ENCODE results near the gene LRBA.
"Not testable (repeated sequence)": the region's sequence is repeated elsewhere in the genome, so short reads cannot be mapped to it uniquely, and the experiment has no call there.

Gene LRBA, protein sequence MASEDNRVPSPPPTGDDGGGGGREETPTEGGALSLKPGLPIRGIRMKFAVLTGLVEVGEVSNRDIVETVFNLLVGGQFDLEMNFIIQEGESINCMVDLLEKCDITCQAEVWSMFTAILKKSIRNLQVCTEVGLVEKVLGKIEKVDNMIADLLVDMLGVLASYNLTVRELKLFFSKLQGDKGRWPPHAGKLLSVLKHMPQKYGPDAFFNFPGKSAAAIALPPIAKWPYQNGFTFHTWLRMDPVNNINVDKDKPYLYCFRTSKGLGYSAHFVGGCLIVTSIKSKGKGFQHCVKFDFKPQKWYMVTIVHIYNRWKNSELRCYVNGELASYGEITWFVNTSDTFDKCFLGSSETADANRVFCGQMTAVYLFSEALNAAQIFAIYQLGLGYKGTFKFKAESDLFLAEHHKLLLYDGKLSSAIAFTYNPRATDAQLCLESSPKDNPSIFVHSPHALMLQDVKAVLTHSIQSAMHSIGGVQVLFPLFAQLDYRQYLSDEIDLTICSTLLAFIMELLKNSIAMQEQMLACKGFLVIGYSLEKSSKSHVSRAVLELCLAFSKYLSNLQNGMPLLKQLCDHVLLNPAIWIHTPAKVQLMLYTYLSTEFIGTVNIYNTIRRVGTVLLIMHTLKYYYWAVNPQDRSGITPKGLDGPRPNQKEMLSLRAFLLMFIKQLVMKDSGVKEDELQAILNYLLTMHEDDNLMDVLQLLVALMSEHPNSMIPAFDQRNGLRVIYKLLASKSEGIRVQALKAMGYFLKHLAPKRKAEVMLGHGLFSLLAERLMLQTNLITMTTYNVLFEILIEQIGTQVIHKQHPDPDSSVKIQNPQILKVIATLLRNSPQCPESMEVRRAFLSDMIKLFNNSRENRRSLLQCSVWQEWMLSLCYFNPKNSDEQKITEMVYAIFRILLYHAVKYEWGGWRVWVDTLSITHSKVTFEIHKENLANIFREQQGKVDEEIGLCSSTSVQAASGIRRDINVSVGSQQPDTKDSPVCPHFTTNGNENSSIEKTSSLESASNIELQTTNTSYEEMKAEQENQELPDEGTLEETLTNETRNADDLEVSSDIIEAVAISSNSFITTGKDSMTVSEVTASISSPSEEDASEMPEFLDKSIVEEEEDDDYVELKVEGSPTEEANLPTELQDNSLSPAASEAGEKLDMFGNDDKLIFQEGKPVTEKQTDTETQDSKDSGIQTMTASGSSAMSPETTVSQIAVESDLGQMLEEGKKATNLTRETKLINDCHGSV (N-terminal part only)

DNA sequence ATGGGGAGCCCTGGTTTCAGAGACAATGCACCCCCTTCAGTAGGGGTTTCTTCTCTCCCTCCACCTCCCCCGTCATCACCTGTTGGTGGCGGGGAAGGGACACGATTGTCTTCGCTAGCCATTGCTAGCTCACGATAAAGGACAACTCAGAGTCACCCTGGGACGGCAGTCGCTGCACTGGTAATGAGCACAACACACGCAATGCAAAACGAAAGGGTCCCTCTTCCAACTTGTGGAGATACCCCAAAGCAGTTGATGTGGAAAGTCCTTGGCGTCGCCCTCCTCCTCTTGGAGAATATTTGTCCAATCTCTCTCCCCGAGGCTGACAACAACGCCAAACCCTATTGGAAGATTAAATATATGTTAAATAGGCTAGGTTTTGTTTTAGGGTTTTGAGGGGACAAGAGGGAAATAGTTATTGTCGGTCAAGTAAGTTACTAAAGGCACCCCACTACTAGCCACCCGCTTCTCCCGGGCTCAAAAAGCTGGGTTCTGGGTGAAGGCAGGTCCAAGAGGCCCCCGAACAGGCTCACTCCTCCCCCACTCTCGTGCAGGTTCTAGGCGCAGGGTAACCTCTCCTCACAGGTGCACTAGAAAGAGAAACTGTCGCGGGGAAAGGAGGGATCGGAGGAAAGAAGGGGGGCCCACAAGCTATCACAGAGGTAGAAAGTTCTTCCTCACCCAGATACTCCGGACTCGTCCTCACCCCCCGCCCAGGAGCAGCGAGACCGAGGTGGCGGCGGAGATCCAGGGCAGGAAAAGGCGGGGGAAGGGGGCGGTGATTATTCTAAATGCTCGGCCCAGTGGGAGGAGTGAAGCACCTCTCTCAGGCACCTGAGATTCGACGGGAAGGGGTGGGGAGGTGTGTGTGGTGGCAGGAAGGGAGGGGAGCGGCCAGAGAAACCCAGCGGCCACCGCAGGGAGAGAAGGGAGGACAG lies at the start of gene LRBA:
Gene LRBA (minus strand): TSS at position 764 of the 938 bp plus-strand sequence. CDS start 642 bp downstream, at position 122.
- peak; percentile 84 for DNase-seq

DNA sequence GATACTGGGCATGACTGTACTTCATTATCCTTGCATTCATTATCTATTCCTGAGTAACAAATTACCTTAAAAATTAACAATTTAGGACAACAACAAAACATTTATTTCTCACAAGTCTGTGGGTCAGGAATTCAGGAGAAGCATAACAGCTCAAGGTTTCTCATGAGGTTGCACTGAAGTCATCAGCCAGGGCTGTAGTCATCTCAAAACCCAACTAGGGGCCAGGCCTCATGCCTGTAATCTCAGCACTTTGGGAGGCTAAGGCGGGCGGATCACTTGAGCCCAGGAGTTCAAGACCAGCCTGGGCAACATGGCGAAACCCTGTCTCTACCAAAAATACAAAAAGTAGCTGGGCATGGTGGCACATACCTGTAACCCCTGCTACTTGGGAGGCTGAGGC lies 48.1 kb upstream of the LRBA start:
- DNase-seq = not testable (repeated sequence)

DNA sequence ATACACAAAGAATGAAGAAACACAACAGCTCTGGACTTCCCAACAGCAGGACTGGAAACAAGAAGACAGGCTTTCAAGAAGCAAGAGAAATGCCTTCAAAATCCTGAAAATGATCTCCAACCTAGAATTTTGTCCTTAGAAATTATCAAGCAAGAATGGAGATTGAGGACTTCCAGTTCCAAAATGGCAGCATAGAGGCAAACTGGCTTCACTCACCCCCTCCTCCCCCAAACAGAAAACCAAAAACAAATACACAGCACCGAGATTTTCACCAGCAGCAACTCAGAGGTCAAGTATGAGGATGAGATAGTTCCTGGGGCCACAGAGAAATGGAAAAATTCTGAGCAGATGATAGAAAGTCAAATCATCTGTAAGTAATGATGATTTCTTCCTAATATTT lies 40.5 kb upstream of the LRBA start:
- DNase-seq = no peak

DNA sequence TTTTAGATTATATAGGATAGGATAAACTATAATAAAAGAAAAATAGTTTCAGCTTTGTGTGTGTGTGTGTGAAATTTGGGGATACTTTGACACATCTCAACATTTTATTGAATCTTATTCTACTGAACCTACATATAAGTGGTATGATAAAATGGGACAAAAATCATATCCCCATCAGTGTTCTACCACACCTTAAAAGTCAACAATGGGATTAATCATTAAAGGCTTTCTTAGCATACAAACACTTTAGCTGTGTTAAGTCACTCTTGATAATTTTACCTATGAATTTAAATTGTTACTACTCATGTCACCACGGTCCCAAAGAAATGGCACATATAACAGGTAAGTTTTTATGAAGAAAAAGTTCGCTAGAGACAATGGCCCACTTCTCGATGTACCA lies 37.7 kb upstream of the LRBA start:
- DNase-seq = no peak

DNA sequence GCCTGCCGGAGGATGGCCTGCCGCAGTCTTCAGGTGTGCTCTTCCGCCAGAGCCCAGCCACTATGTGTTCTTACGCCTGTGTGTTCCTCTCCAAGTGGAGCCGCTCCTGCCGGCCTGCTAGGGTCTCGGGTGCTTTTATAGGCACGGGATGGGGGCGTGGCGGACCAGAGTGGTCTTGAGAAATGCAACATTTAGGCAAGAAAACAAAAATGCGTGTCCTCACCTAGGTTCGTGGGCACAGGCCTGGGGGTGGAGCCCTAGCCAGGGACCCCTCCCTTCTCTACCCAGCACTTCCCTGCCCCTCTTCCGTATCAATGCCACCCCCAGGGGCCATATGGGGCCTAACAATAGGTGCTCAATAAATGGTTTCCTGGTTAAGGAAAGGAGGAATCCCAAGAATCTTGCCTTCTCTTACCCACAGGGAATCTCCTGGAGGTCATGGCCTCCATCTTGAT lies 34.4 kb upstream of the LRBA start:
- DNase-seq = no peak

DNA sequence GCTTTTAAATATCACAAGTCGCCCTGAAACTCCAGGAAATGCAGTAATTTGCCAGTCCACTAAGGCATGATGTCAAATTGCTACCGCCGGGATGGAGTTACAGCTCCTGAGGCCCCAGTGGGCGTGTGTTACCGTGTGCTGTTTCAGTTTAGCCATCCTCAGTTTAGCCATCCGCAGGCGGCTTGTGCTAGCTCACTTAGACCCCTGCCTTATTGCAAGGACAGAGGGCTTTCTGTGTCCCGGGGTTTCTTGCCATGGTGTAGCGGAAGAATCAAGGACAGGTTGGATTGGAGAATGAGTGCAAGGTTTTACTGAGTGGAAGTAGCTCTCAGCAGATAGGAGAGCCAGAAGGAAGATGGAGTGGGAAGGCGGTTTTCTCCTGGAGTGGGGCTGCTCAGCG lies 33.8 kb upstream of the LRBA start:
- no peak for DNase-seq

DNA sequence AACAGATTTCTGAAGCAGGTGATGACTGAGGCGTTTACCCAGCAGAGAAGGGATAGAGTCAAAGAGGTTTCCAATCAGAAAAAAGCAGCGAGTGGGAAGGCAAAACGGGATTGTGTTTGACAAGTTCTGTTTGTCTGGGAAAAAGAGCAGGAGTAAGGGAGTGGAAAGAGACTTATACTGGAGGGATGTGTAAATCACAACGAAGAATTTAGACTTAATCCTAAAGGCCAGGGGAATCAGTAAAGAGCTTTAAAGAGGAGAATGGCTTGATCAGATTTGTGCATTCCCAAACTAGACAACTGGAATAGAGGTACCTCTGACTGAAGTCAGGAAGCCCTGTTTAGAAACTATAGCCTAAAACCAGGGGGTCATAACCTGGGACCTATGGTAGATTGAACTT lies 31.5 kb upstream of the LRBA start:
- DNase-seq = no peak

DNA sequence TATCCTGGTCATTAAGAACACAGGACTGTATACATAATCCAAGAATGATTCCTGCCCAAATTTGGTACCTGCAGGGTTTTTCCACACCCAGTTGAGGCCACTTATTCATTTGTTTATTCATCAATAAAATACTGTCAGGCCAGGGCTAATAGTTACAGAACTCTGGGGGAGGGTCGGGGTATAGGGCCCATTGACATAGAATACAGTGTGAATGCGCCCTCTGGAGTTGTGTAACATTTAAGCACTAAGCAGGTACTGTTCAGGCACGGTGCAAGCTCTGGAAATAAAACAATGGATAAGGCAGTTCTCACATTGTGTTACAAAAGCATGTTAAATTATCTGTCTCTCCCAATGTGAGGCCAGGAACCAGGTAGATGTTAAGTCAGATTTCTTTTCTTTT lies 30.8 kb upstream of the LRBA start:
- no peak for DNase-seq

DNA sequence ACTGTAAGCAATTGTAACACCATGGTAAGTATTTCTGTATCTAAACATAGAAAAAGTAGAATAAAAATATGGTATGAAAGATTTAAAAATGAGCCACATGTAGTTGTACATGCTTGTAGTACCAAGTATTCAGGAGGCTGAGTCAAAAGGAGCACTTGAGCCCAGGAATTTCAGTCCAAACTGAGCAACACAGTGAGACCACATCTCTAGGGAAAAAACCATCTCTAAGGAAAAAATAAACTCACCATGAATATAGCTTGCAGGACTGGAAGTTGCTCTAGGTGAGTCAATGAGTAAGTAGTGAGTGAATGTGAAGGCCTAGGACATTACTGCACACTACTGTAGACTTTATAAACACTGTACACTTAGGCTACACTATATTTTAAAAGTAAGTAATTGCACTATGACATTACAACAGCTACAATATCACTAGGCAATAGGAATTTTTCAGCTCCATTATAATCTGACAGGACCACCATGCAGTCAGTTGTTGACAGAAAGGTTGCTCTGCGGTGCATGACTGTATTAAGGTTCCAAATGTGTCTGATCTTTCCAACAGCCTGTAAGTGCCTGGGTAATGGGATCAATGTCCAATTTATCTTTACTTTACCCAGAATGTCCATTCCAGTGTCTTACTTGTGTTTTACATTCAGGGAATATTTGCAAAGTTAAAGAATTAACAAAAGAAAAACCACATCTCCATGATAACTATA lies 28.9 kb upstream of the LRBA start:
- no peak for DNase-seq

DNA sequence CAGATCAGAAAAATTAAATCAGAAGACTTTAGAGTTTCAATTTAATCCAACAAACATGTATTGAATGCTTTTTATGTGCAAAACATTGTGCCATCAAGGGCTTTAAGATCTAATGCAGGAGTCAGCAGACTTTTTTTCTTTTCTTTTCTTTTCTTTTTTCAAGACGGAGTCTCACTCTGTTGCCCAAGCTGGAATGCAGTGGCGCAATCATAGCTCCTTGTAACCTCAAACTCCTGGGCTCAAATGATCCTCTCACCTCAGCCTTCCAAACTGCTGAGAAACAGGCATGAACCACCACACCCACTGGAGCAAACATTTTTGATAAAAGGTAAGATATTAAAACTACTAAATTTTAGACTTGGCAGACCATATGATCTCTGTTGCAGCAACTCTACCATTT lies 24.6 kb upstream of the LRBA start:
- no peak for DNase-seq

DNA sequence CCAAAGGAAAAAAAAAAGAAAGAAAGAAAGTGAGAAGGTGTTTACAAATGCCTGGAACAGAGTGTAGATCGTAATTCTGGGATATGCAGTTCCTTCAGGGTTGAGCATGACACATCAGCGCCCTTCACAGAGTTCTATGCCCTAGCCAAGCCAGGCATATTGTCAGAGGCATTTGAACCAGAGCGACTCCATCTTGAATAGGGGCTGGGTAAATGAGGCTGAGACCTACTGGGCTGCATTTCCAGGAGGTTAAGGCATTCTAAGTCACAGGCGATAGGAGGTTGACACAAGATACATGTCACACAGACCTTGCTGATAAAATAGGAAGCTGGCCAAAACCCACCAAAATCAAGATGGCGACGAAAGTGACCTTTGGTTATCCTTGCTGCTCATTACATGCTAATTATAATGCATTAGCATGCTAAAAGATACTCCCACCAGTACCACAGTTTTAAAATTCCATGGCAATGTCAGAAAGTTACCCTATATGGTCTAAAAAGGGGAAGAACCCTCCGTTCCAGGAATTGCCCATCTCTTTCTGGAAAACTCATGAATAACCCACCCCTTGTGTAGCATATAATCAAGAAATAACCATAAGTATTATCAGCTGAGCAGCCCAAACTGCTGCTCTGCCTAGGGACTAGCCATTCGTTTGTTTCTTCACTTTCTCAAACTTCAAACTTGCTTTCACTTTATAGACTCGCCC lies 23.5 kb upstream of the LRBA start:
- no peak for DNase-seq

DNA sequence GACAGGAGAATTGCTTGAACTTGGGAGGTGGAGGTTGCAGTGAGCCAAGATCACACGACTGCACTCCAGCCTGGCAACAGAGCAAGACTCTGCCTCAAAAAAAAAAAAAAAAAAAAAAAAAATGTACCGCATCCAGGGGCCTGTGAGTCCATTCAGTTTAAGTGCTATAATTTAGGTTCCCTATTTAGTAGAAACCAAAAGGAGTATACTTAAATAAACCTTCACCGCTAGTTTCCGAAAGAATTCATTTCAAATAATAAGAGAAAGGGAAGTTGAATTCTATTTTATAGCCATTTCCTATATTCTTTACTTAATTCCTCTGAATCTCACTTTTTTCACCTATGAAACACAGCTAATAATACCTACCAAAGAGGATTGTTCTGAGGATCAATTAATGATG lies 20.8 kb upstream of the LRBA start:
- no peak for DNase-seq

DNA sequence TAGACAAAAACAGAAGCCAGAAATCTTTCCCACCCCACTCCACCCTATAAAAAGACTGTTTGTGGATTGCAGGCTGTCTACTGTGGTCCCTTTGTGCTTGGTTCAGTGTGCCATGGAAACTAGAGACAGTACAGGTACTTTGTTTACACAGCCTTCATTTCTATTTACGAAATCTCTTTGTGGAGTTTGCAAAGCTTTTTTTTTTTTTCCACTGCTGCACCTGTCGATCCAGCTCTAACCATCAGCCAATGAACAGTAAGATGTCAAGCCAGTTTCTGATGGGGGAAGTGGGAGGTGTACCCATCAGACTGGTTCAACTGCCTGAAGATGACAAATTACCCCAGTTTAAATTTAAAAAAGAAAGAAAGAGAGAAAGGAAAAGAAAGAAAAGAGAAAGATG lies 20.2 kb upstream of the LRBA start:
- DNase-seq = no peak

DNA sequence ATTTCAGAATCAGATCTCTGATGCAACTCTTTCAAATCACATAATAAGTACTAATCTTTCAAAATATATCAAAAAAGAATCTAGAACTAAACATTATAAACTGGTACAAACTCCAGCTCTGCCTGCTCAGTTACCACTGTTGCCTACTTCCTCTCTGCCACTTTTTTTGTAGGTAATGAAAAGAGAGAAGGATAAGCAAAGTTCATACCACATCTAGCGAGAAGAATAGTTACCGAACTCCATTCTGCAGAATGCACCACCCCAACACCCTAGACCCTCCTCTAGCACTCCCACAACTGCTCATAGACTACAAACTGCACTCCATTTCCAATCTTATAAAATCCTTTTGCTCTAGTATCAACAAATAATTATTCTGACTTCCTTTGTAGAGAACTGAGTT lies 19.7 kb upstream of the LRBA start:
- DNase-seq = no peak

DNA sequence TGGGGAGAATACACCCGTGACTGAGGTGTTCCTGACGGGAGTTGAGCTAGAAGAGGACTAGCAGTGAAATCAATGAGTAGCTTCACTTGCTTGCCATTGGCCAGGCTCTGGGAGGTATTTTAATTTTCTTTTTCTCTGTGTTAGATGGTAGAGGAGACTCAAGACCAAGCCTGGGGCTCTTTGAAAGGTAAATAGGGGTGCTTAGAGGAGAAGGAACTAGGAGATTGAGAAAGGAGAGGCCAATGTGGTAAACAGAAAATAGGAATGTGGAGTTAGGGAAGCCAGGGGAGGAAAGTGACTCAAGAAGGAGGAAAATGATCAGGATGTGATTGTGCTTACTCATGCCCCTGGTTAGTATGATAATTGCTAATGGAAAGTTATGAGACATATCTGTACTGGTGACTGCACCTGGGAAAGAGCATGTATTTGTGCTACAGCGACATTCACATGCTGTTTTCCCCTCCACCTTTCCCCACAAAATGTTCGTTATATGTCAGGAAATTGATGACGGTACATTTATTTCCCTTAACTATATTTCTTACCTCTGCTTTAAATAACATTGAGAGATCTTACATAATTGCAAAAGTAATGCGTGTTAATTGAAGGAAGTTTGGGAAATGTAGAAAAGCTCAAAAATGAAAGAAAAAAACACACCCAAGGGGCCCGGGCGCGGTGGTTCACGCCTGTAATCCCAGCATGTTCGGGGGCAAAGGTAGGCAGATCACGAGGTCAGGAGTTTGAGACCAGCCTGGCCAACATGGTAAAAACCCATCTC lies 16.9 kb upstream of the LRBA start:
- DNase-seq = no peak

DNA sequence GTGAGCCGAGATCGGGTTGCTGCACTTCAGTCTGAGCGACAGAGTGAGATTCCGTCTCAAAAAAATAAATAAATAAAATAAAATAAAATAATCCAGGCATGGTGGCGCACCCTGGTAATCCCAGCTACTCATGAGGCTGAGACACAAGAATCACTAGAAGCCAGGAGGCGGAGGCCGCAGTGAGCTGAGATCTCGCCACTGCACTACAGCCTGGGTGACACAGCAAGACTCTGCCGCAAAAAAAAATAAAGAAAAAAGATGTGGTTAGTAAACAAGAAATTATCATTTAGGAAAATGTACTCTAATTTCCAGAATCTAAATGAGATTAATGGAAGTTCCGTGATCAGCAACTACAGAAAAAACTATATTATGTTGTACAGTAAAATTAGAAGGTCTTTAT lies 14.5 kb upstream of the LRBA start:
- no peak for DNase-seq

DNA sequence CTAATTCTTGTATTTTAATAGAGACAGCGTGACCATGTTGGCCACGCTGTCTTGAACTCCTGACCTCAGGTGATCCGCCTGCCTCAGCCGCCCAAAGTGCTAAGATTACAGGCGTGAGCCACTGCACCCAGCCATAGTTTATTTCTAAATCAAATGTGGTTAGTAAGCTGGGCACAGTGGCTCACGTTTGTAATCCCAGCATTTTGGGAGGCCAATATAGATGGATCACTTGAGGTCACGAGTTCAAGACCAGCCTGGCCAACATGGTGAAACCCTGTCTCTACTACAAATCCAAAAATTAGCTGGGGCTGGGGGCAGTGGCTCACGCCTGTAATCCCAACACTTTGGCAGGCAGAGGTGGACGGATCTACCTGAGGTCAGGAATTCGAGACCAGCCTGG lies 13.9 kb upstream of the LRBA start:
- DNase-seq = not testable (repeated sequence)

DNA sequence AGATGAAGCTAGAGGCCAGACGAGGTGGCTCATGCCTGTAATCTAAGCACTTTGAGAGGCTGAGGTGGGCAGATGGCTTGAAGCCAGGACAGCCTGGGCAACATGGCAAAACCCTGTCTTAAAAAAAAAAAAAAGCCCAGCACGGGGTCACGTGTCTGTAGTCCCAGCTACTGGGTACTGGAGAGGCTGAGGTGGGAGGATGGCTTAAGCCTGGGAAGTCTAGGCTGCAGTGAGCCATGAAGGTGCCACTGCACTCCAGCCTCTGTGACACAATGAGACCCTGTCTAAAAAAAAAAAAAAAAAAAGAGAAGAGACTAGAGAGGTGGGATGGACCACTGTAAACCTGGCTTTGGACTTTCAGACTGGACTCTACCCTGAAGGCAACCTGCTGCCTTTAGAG lies 10.7 kb upstream of the LRBA start:
- no peak for DNase-seq

DNA sequence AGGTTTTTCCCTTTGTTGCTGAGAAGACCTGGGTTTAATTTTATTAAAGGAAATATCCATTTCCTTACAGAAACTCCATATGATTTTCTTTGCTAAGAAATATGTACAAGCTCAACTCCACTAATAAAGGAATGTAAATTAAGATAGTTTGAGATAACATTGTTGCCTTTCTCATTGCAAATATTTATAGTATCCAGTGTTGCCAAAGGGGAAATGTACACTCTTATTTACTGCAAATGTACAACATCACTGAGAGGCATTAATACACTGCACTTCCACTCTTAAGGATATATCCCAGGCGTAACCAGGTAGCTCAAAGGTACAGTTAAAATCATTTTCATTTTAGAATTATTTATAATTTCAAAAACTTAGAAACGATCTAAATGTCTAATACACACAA lies 7.5 kb upstream of the LRBA start:
- DNase-seq = no peak
